ENCODE results near the gene ZRANB2. TPM values are rescaled to one million over a fixed set of nuclear protein-coding genes. Genes with fewer than 3 reads are reported as not detected.

The ZRANB2 gene
- polyA plus RNA-seq, 1 donor (not counting 4 experiments of a cell fraction or from before 2014, with no cell fraction given) = 92.3 TPM

- dilution Hi-C loops (cut with MboI; ENCODE audit: extremely low pct_ligation_motif_present, low sequenced_read_pairs) = no loop called here
- no peak overlapping the region for H2AFZ ChIP-seq (ENCODE audit: control insufficient read depth, low read length)
- H3K4me1 ChIP-seq (ENCODE audit: control insufficient read depth, extremely low read depth, insufficient read depth, low read length) = peaks cover 11% of the 10 kb centered on the region
- no peak overlapping the region for H3K9ac ChIP-seq (ENCODE audit: control insufficient read depth, extremely low read depth, insufficient read depth, low read length)
- H3K27ac ChIP-seq (ENCODE audit: control insufficient read depth, insufficient read depth, low read length) = no peak overlapping the region
- H3K36me3 ChIP-seq (ENCODE audit: control insufficient read depth in 2 of 2, extremely low read depth in 1 of 2, insufficient read depth in 2 of 2, low read length in 2 of 2) = no peaks in the 10 kb centered on the region
- DNase-seq (ENCODE audit: low read depth, low spot score) (no peak), FAIRE-seq (no peak)
- no peaks in the 10 kb centered on the region for H3K9me3 ChIP-seq (ENCODE audit: control insufficient read depth, low read depth, low read length)
- no peaks in the 10 kb centered on the region for H3K79me2 ChIP-seq (ENCODE audit: control insufficient read depth, insufficient read depth, low read length)
- no peaks in the 10 kb centered on the region for H3K27me3 ChIP-seq (ENCODE audit: control insufficient read depth, extremely low read depth, insufficient read depth, low read length)
- H3K4me2 ChIP-seq (ENCODE audit: control insufficient read depth, extremely low read depth, insufficient read depth, low read depth, low read length) = no peak overlapping the region
- no peaks in the 10 kb centered on the region for H4K20me1 ChIP-seq (ENCODE audit: control insufficient read depth, extremely low read depth, insufficient read depth, low read length)
- H3K4me3 ChIP-seq (ENCODE audit: control insufficient read depth in 2 of 3, extremely low read depth in 1 of 3, insufficient read depth in 2 of 3, low read depth in 1 of 3, low read length in 3 of 3) = no peak overlapping the region
- no peaks in the 10 kb centered on the region for H3K9me1 ChIP-seq (ENCODE audit: control insufficient read depth, extremely low read depth, insufficient read depth, low read length)
- no peak for TF ChIP-seq CTCF (optimal IDR thresholded peaks at IDR 0.05 in 1 of 3, IDR thresholded peaks at IDR 0.05 in 1 of 3, conservative IDR thresholded peaks at IDR 0.05 in 1 of 3; ENCODE audit: extremely low read depth in 1 of 3, insufficient read depth in 2 of 3, low read length in 3 of 3)
- no peak for TF ChIP-seq EZH2 (IDR thresholded peaks at IDR 0.05; ENCODE audit: low read length)
Measured at GRCh38 chr1:71087060-71087459, 6.2 kb upstream of the ZRANB2 start.

GRCh38 chr1:71086331-71086730 lies 5.5 kb upstream of the ZRANB2 start:
- Histone ChIP-seq H3K9ac (ENCODE audit: control insufficient read depth, extremely low read depth, insufficient read depth, low read length) (no peak overlapping the region), H3K4me2 (ENCODE audit: control insufficient read depth, extremely low read depth, insufficient read depth, low read depth, low read length) (no peak overlapping the region), H3K27me3 (ENCODE audit: control insufficient read depth, extremely low read depth, insufficient read depth, low read length) (no peaks in the 10 kb centered on the region), H3K4me1 (ENCODE audit: control insufficient read depth, extremely low read depth, insufficient read depth, low read length) (peaks cover 15% of the 10 kb centered on the region), H3K9me3 (ENCODE audit: control insufficient read depth, low read depth, low read length) (no peaks in the 10 kb centered on the region), H3K79me2 (ENCODE audit: control insufficient read depth, insufficient read depth, low read length) (no peaks in the 10 kb centered on the region), H3K9me1 (ENCODE audit: control insufficient read depth, extremely low read depth, insufficient read depth, low read length) (no peaks in the 10 kb centered on the region), H3K36me3 (ENCODE audit: control insufficient read depth in 2 of 2, extremely low read depth in 1 of 2, insufficient read depth in 2 of 2, low read length in 2 of 2) (no peaks in the 10 kb centered on the region), H2AFZ (ENCODE audit: control insufficient read depth, low read length) (no peak overlapping the region), H3K4me3 (ENCODE audit: control insufficient read depth in 2 of 3, extremely low read depth in 1 of 3, insufficient read depth in 2 of 3, low read depth in 1 of 3, low read length in 3 of 3) (no peak overlapping the region), H4K20me1 (ENCODE audit: control insufficient read depth, extremely low read depth, insufficient read depth, low read length) (no peaks in the 10 kb centered on the region), H3K27ac (ENCODE audit: control insufficient read depth, insufficient read depth, low read length) (no peak overlapping the region)
- dilution Hi-C loops (cut with MboI; ENCODE audit: extremely low pct_ligation_motif_present, low sequenced_read_pairs) = no loop called here
- no peak for TF ChIP-seq EZH2 (IDR thresholded peaks at IDR 0.05; ENCODE audit: low read length)
- no peak for TF ChIP-seq CTCF (optimal IDR thresholded peaks at IDR 0.05 in 1 of 3, IDR thresholded peaks at IDR 0.05 in 1 of 3, conservative IDR thresholded peaks at IDR 0.05 in 1 of 3; ENCODE audit: extremely low read depth in 1 of 3, insufficient read depth in 2 of 3, low read length in 3 of 3)
- FAIRE-seq = peak; percentile 56
- DNase-seq (ENCODE audit: low read depth, low spot score) = peak; percentile 75
